SK-N-SH (cell line): ENCODE results near the gene TSHR. TPM values are rescaled to one million over a fixed set of nuclear protein-coding genes. Genes with fewer than 3 reads are reported as not detected.

ENCODE experiments used
- CTCF ChIA-PET: fragments of 300-600, 350-600 bp; formaldehyde crosslinking; extraction: SDS; loops from one replicate; lab custom pipeline; 2021; lab: Yijun Ruan, JAX
- POLR2A ChIA-PET: fragments of 350-600 bp; sonication (Branson Sonifier 250); formaldehyde crosslinking; extraction: SDS; loops from one replicate; lab custom pipeline; 2020; ENCODE audit warnings: antibody characterized with exemption, inconsistent platforms; lab: Yijun Ruan, JAX
- DNase-seq: peaks from one replicate; pipeline ENCODE4 v3.0.0; 2012
- H2AFZ ChIP-seq: fragments of 200-600 bp; sonication (generic); 2 replicates; pipeline ENCODE4 v1.8.1; 2016; ENCODE audit warnings: antibody characterized with exemption, mild to moderate bottlenecking, low read depth
- H3F3A ChIP-seq: fragments of 200-600 bp; sonication (generic); replicated peaks from 2 replicates; pipeline ENCODE3; 2016; ENCODE audit warnings: antibody characterized with exemption, mild to moderate bottlenecking; ENCODE audit not compliant: insufficient read depth
- H3K27ac ChIP-seq, 2 experiments: fragments of 200-500 bp in 1 of 2; fragments of 200-600 bp in 1 of 2; sonication (Bioruptor generic) in 1 of 2; sonication (generic), shearing (Covaris generic) in 1 of 2; 2 replicates each; pipeline versions ENCODE4 v1.5.1 to v1.6.1; 2014 to 2016; ENCODE audit warnings: low read depth in 2 of 2, inconsistent platforms in 1 of 2, low read length in 1 of 2, mild to moderate bottlenecking in 1 of 2, mixed read lengths in 1 of 2
- H3K27me3 ChIP-seq: fragments of 200-600 bp; sonication (generic), shearing (Covaris generic); 2 replicates; pipeline ENCODE4 v1.6.1; 2016; ENCODE audit warnings: mixed run types; ENCODE audit not compliant: insufficient read depth
- H3K36me3 ChIP-seq, 2 experiments: fragments of 200-500 bp in 1 of 2; fragments of 200-600 bp in 1 of 2; sonication (Bioruptor generic) in 1 of 2; sonication (generic) in 1 of 2; replicated peaks in 1 of 2; 2 replicates each; pipeline versions ENCODE3 to v1.5.1; 2014 to 2016; ENCODE audit warnings: low read length in 1 of 2, mild to moderate bottlenecking in 1 of 2; ENCODE audit not compliant: insufficient read depth in 2 of 2, control insufficient read depth in 1 of 2
- H3K4me1 ChIP-seq, 2 experiments: fragments of 200-500 bp in 1 of 2; fragments of 200-600 bp in 1 of 2; sonication (Bioruptor generic) in 1 of 2; sonication (generic), shearing (Covaris generic) in 1 of 2; 2 replicates each; pipeline versions ENCODE4 v1.5.1 to v1.6.1; 2014 to 2016; ENCODE audit warnings: low read depth in 1 of 2, low read length in 1 of 2, mixed run types in 1 of 2; ENCODE audit not compliant: insufficient read depth in 2 of 2, control insufficient read depth in 1 of 2
- H3K4me2 ChIP-seq: fragments of 200-600 bp; sonication (generic), shearing (Covaris generic); 2 replicates; pipeline ENCODE4 v1.6.1; 2017; ENCODE audit warnings: mixed run types
- H3K4me3 ChIP-seq, 2 experiments: fragments of 200-500 bp in 1 of 2; fragments of 200-600 bp in 1 of 2; sonication (Bioruptor generic) in 1 of 2; sonication (generic), shearing (Covaris generic) in 1 of 2; 2 replicates each; pipeline versions ENCODE4 v1.5.1 to v1.8.1; 2014 to 2016; ENCODE audit warnings: low read depth in 2 of 2, inconsistent platforms in 1 of 2, low read length in 1 of 2, mild to moderate bottlenecking in 1 of 2, mixed read lengths in 1 of 2, moderate library complexity in 1 of 2
- H3K79me2 ChIP-seq: fragments of 200-600 bp; sonication (generic); 2 replicates; pipeline ENCODE4 v1.8.1; 2017; ENCODE audit warnings: mild to moderate bottlenecking; ENCODE audit not compliant: insufficient read depth
- H3K9ac ChIP-seq: fragments of 200-600 bp; sonication (generic); 2 replicates; pipeline ENCODE4 v1.6.1; 2017; ENCODE audit warnings: mixed run types
- H3K9me2 ChIP-seq: fragments of 200-600 bp; sonication (generic); 2 replicates; pipeline ENCODE4 v1.6.1; 2017; ENCODE audit warnings: mixed run types
- H3K9me3 ChIP-seq: fragments of 200-600 bp; sonication (generic); 2 replicates; pipeline ENCODE4 v1.6.1; 2017; ENCODE audit warnings: mixed run types, mild to moderate bottlenecking, moderate library complexity
- H4K20me1 ChIP-seq: fragments of 200-600 bp; sonication (generic); 2 replicates; pipeline ENCODE4 v1.6.1; 2017; ENCODE audit warnings: mild to moderate bottlenecking, mixed run types; ENCODE audit not compliant: insufficient read depth
- FOXJ3 ChIP-seq: sonication (generic); formaldehyde crosslinking; IDR thresholded peaks from 2 replicates; pipeline ENCODE4 v1.5.1; 2020; ENCODE audit warnings: mild to moderate bottlenecking, missing genetic modification reagents
- FOXM1 ChIP-seq: IDR thresholded peaks from 2 replicates; pipeline ENCODE4 v1.4.0; 2012; ENCODE audit warnings: low read depth, mild to moderate bottlenecking
- GATA2 ChIP-seq: sonication (generic); formaldehyde crosslinking; IDR thresholded peaks from 2 replicates; pipeline ENCODE4 v1.5.0; 2020; ENCODE audit warnings: mild to moderate bottlenecking, missing genetic modification reagents
- JUND ChIP-seq: IDR thresholded peaks from 2 replicates; pipeline ENCODE4 v1.4.0; 2012
- MEF2A ChIP-seq: IDR thresholded peaks from 2 replicates; pipeline ENCODE4 v1.4.0; 2012; ENCODE audit warnings: low read depth, borderline replicate concordance
- NFIC ChIP-seq: IDR thresholded peaks from 2 replicates; pipeline ENCODE4 v1.4.0; 2012; ENCODE audit warnings: borderline replicate concordance
- NRF1 ChIP-seq: IDR thresholded peaks from 2 replicates; pipeline ENCODE4 v1.6.1; 2012; ENCODE audit warnings: low read depth, mild to moderate bottlenecking, low read length
- RAD21 ChIP-seq: IDR thresholded peaks from 2 replicates; pipeline ENCODE4 v1.6.1; 2012; ENCODE audit warnings: mild to moderate bottlenecking, low read length
- RCOR1 ChIP-seq: fragments of 150-350 bp; IDR thresholded peaks from 2 replicates; pipeline ENCODE4 v1.6.1; 2017; ENCODE audit warnings: antibody characterized with exemption, low read length
- RFX5 ChIP-seq: IDR thresholded peaks from 2 replicates; pipeline ENCODE4 v1.6.1; 2012; ENCODE audit warnings: mild to moderate bottlenecking, improper control_type of control experiment, low read length
- RXRA ChIP-seq: IDR thresholded peaks from 2 replicates; pipeline ENCODE4 v1.4.0; 2012; ENCODE audit warnings: low read depth, mild to moderate bottlenecking, borderline replicate concordance
- SMC3 ChIP-seq: IDR thresholded peaks from 2 replicates; pipeline ENCODE4 v1.6.1; 2012; ENCODE audit warnings: low read depth, low read length, improper control_type of control experiment
- TAF1 ChIP-seq: IDR thresholded peaks from 2 replicates; pipeline ENCODE4 v1.6.1; 2012; ENCODE audit warnings: low read depth, mild to moderate bottlenecking, low read length, moderate library complexity, borderline replicate concordance
- TCF12 ChIP-seq: IDR thresholded peaks from 2 replicates; pipeline ENCODE4 v1.4.0; 2012
- TEAD4 ChIP-seq: IDR thresholded peaks from 2 replicates; pipeline ENCODE4 v1.4.0; 2012; ENCODE audit warnings: mild to moderate bottlenecking, borderline replicate concordance; ENCODE audit not compliant: insufficient read depth
- WGBS: methylation state at CpG from one replicate; pipeline ENCODE4 v1.1.6; 2017; ENCODE audit warnings: low lambda C conversion rate; 5-methylcytosine and 5-hydroxymethylcytosine counted together
- polyA plus RNA-seq, 3 experiments: library from polyadenylated mRNA; depleted of rRNA; stranded (reverse); fragments of >200 nt; gene quantifications; 2 replicates each; pipeline ENCODE4 v1.2.3, GENCODE V29; 2012
- TF ChIP-seq, protein P1 (sequence below): fragments of 200-600 bp; sonication (generic); IDR thresholded peaks from 2 replicates; pipeline ENCODE4 v1.6.1; 2017; ENCODE audit warnings: antibody characterized with exemption, mild to moderate bottlenecking, moderate library complexity
- TF ChIP-seq, protein P2 (sequence below): IDR thresholded peaks from 2 replicates; pipeline ENCODE4 v1.4.0; 2012; ENCODE audit warnings: low read depth
- TF ChIP-seq, protein P3 (sequence below): IDR thresholded peaks from 2 replicates; pipeline ENCODE4 v1.6.1; 2012; ENCODE audit warnings: mild to moderate bottlenecking, low read depth, low read length, moderate library complexity
- TF ChIP-seq, protein P4 (sequence below): IDR thresholded peaks from 2 replicates; pipeline ENCODE4 v1.4.0; 2012; ENCODE audit warnings: low read depth, borderline replicate concordance
- TF ChIP-seq, protein P5 (sequence below): IDR thresholded peaks from 2 replicates; pipeline ENCODE4 v1.4.0; 2012; ENCODE audit warnings: low read depth, borderline replicate concordance

Gene TSHR
- polyA plus RNA-seq, 1 of the 3 experiments (the other 2 are of a cell fraction), result not detected

DNA sequence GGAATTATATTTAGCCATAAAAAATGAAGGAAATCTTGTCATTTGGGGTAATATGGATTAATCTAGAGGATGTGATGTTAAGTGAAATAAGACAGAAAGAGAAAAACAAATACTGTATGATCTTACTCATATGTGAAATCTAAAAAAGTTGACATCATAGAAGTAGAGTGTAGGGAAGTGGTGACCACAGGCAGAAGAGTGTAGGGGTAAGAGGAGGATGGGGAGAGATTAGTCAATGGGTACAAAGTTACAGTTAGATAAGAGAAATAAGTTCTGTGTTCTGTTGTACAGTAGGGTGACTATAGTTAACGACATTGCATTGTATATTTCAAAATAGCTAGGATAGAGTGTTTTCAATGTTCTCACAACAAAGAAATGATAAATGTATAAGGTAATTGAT, 87.0 kb downstream of the TSHR start:
- H3K27me3 ChIP-seq, result no peaks in the 10 kb centered on the region
- no peak overlapping the region for H3K4me2 ChIP-seq
- no peaks in the 10 kb centered on the region for H4K20me1 ChIP-seq
- ChIA-PET POLR2A (no interaction called here), CTCF (no interaction called here)
- no peaks in the 10 kb centered on the region for H3K9me3 ChIP-seq
- WGBS, result 0% methylated on average over 1 of the region's 1 CpG
- H3K36me3 ChIP-seq, result no peaks in the 10 kb centered on the region
- TF ChIP-seq, protein P1, sequence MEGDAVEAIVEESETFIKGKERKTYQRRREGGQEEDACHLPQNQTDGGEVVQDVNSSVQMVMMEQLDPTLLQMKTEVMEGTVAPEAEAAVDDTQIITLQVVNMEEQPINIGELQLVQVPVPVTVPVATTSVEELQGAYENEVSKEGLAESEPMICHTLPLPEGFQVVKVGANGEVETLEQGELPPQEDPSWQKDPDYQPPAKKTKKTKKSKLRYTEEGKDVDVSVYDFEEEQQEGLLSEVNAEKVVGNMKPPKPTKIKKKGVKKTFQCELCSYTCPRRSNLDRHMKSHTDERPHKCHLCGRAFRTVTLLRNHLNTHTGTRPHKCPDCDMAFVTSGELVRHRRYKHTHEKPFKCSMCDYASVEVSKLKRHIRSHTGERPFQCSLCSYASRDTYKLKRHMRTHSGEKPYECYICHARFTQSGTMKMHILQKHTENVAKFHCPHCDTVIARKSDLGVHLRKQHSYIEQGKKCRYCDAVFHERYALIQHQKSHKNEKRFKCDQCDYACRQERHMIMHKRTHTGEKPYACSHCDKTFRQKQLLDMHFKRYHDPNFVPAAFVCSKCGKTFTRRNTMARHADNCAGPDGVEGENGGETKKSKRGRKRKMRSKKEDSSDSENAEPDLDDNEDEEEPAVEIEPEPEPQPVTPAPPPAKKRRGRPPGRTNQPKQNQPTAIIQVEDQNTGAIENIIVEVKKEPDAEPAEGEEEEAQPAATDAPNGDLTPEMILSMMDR, result no peak
- TF ChIP-seq SMC3, result no peak
- no peak for TF ChIP-seq NRF1
- TF ChIP-seq, protein P2, sequence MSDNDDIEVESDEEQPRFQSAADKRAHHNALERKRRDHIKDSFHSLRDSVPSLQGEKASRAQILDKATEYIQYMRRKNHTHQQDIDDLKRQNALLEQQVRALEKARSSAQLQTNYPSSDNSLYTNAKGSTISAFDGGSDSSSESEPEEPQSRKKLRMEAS, result no peak
- TF ChIP-seq, protein P3, sequence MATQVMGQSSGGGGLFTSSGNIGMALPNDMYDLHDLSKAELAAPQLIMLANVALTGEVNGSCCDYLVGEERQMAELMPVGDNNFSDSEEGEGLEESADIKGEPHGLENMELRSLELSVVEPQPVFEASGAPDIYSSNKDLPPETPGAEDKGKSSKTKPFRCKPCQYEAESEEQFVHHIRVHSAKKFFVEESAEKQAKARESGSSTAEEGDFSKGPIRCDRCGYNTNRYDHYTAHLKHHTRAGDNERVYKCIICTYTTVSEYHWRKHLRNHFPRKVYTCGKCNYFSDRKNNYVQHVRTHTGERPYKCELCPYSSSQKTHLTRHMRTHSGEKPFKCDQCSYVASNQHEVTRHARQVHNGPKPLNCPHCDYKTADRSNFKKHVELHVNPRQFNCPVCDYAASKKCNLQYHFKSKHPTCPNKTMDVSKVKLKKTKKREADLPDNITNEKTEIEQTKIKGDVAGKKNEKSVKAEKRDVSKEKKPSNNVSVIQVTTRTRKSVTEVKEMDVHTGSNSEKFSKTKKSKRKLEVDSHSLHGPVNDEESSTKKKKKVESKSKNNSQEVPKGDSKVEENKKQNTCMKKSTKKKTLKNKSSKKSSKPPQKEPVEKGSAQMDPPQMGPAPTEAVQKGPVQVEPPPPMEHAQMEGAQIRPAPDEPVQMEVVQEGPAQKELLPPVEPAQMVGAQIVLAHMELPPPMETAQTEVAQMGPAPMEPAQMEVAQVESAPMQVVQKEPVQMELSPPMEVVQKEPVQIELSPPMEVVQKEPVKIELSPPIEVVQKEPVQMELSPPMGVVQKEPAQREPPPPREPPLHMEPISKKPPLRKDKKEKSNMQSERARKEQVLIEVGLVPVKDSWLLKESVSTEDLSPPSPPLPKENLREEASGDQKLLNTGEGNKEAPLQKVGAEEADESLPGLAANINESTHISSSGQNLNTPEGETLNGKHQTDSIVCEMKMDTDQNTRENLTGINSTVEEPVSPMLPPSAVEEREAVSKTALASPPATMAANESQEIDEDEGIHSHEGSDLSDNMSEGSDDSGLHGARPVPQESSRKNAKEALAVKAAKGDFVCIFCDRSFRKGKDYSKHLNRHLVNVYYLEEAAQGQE, result no peak
- TF ChIP-seq, protein P4, sequence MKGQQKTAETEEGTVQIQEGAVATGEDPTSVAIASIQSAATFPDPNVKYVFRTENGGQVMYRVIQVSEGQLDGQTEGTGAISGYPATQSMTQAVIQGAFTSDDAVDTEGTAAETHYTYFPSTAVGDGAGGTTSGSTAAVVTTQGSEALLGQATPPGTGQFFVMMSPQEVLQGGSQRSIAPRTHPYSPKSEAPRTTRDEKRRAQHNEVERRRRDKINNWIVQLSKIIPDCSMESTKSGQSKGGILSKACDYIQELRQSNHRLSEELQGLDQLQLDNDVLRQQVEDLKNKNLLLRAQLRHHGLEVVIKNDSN, result no peak
- TF ChIP-seq JUND, result no peak
- no peak for TF ChIP-seq MEF2A
- no peak for TF ChIP-seq RAD21
- TF ChIP-seq RCOR1, result no peak
- TF ChIP-seq, protein P5, sequence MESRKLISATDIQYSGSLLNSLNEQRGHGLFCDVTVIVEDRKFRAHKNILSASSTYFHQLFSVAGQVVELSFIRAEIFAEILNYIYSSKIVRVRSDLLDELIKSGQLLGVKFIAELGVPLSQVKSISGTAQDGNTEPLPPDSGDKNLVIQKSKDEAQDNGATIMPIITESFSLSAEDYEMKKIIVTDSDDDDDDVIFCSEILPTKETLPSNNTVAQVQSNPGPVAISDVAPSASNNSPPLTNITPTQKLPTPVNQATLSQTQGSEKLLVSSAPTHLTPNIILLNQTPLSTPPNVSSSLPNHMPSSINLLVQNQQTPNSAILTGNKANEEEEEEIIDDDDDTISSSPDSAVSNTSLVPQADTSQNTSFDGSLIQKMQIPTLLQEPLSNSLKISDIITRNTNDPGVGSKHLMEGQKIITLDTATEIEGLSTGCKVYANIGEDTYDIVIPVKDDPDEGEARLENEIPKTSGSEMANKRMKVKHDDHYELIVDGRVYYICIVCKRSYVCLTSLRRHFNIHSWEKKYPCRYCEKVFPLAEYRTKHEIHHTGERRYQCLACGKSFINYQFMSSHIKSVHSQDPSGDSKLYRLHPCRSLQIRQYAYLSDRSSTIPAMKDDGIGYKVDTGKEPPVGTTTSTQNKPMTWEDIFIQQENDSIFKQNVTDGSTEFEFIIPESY, result no peak
- no peak for TF ChIP-seq FOXJ3
- no peak for TF ChIP-seq FOXM1
- TF ChIP-seq GATA2 (CRISPR knock-in tag), result no peak
- no peak for TF ChIP-seq RXRA
- TF ChIP-seq RFX5, result no peak
- no peak for TF ChIP-seq TAF1
- TF ChIP-seq NFIC, result no peak
- no peak for TF ChIP-seq TEAD4
- TF ChIP-seq TCF12, result no peak
- no peak for DNase-seq
- H3K79me2 ChIP-seq, result no peaks in the 10 kb centered on the region
- no peaks in the 10 kb centered on the region for H3K4me1 ChIP-seq
- no peak overlapping the region for H2AFZ ChIP-seq
- H3K9ac ChIP-seq, result no peak overlapping the region
- no peak overlapping the region for H3K4me3 ChIP-seq
- no peaks in the 10 kb centered on the region for H3F3A ChIP-seq
- H3K9me2 ChIP-seq, result no peaks in the 10 kb centered on the region
- H3K27ac ChIP-seq, result no peak overlapping the region
